ENCODE results near the gene COL23A1. TPM values are rescaled to one million over a fixed set of nuclear protein-coding genes. Genes with fewer than 3 reads are reported as not detected.

The COL23A1 gene
- total and polyA plus RNA-seq, 8 donors, result 0.52 to 9.5 (median 7.5) TPM

DNA sequence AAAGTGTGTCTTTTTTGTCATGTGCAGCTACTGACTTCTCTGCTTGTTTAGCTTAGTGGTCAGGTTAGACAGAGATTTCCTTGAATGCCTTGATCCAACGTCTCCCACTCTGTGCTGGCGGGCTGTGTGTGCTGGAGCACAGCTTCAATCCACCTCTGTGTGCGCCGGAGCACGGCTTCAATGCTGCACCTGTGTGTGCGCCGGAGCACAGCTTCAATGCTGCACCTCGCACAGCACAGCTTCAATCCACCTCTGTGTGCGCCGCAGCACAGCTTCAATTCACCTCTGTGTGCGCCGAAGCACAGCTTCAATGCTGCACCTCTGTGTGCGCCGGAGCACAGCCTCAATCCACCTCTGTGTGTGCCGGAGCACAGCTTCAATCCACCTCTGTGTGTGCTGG, 288.6 kb downstream of the COL23A1 start:
- H3K4me3 ChIP-seq, result no peak overlapping the region
- no peak for ATAC-seq
- TF ChIP-seq, protein P1, sequence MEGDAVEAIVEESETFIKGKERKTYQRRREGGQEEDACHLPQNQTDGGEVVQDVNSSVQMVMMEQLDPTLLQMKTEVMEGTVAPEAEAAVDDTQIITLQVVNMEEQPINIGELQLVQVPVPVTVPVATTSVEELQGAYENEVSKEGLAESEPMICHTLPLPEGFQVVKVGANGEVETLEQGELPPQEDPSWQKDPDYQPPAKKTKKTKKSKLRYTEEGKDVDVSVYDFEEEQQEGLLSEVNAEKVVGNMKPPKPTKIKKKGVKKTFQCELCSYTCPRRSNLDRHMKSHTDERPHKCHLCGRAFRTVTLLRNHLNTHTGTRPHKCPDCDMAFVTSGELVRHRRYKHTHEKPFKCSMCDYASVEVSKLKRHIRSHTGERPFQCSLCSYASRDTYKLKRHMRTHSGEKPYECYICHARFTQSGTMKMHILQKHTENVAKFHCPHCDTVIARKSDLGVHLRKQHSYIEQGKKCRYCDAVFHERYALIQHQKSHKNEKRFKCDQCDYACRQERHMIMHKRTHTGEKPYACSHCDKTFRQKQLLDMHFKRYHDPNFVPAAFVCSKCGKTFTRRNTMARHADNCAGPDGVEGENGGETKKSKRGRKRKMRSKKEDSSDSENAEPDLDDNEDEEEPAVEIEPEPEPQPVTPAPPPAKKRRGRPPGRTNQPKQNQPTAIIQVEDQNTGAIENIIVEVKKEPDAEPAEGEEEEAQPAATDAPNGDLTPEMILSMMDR (IDR thresholded peaks at IDR 0.05), result no peak

DNA sequence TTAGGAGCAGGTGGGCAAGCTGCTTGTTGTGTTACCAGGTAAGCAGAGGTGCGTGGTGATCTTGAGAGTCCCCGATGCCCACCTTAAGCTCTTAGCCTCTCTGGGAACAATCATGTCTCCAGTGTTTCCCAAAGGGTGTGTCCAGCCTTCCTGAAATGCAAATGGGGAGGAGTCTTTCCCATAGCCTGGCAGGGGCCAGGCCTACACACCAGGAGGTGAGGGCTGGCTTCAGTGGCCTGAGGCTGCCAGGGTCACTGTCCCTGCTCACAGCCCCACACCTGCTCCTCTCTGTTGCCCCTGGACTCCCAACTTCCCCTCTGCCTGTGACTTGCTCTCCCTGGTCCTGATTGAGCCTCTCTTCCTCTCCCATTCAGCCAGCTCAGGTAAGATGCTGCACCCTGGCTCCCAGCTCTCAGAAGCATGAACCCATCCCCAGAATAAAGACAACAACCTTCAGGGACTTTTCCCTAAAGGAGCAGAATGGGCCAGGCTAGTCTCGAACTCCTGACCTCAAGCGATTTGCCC, 291.8 kb downstream of the COL23A1 start:
- no peak overlapping the region for H3K4me3 ChIP-seq
- TF ChIP-seq, protein P1 (IDR thresholded peaks at IDR 0.05), result no peak
- H3K9me3 ChIP-seq, result peaks cover 0 to 2% of the 10 kb centered on the region in 2 donors
- no peaks in the 10 kb centered on the region for H3K36me3 ChIP-seq
- H3K27ac ChIP-seq, result no peak overlapping the region
- no peaks in the 10 kb centered on the region for H3K27me3 ChIP-seq
- ATAC-seq, result no peak
- no peaks in the 10 kb centered on the region for H3K4me1 ChIP-seq
- DNase-seq, result peak in 2 of 4 donors; percentile 15
- intact Hi-C loops (cut with DNase I), result no loop called here

More for the DNA sequence above, 288.6 kb downstream of the COL23A1 start:
- DNase-seq, result peak in 2 of 4 donors; percentile 7 to 41
- intact Hi-C loops (cut with DNase I), result no loop called here
- Histone ChIP-seq H3K36me3 (no peaks in the 10 kb centered on the region), H3K9me3 (no peaks in the 10 kb centered on the region), H3K27me3 (peaks cover 0 to 2% of the 10 kb centered on the region in 2 donors), H3K27ac (no peak overlapping the region), H3K4me1 (no peaks in the 10 kb centered on the region)

DNA sequence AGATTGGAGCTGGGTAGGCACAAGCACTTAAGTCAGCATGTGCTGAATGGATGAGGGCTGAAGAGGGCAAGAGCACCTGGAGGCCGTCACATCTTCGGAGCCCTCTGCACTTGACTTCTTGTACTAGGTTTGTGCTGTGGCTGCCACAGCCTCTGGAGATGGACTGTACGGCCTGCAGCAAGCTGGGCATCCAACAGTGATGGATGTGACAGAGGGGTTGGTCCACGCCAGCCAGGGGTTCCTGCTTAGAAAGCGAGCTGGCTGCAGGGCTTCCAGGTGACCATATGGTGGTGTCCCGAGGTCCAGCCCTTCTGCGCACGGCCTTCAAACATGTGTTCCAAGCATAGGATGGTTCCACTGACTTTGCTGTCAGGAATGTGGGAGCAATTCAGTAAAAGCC, 292.4 kb downstream of the COL23A1 start:
- Histone ChIP-seq H3K27me3 (peaks cover 0 to under 1% of the 10 kb centered on the region in 2 donors), H3K27ac (no peak overlapping the region), H3K9me3 (peaks cover 0 to 2% of the 10 kb centered on the region in 2 donors), H3K36me3 (no peaks in the 10 kb centered on the region), H3K4me3 (no peak overlapping the region), H3K4me1 (no peaks in the 10 kb centered on the region)
- intact Hi-C loops (cut with DNase I), result no loop called here
- peak in 2 of 4 donors; percentile 24 to 37 for DNase-seq
- TF ChIP-seq, protein P1 (IDR thresholded peaks at IDR 0.05), result no peak
- no peak for ATAC-seq

DNA sequence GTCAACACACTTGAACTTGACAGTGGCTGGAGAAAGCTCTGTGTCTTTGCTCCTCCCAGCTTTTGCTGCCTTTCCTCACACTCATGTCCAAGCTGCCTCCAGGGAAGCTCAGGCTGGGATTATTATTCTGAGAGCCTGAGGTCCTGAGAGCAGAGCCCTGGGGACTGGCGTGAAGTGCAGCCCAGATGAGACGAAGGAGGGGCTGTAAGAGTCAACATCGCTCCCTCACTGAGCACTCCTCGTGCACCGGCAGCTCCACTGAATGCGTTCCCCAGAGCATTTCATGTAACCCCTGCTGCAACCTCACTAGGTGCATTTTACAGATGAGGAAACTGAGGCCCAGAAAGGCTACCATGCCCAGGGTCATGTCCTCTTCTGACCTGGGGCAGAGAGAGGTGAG, 294.1 kb downstream of the COL23A1 start:
- DNase-seq (peak in 2 of 4 donors; percentile 1 to 36), ATAC-seq (no peak)
- TF ChIP-seq, protein P1 (IDR thresholded peaks at IDR 0.05), result no peak
- no peaks in the 10 kb centered on the region for H3K4me1 ChIP-seq
- H3K36me3 ChIP-seq, result no peaks in the 10 kb centered on the region
- peaks cover 0 to 2% of the 10 kb centered on the region in 2 donors for H3K9me3 ChIP-seq
- H3K27me3 ChIP-seq, result peaks cover 0 to 11% of the 10 kb centered on the region in 2 donors
- no peak overlapping the region for H3K27ac ChIP-seq
- intact Hi-C loops (cut with DNase I), result no loop called here
- H3K4me3 ChIP-seq, result no peak overlapping the region

DNA sequence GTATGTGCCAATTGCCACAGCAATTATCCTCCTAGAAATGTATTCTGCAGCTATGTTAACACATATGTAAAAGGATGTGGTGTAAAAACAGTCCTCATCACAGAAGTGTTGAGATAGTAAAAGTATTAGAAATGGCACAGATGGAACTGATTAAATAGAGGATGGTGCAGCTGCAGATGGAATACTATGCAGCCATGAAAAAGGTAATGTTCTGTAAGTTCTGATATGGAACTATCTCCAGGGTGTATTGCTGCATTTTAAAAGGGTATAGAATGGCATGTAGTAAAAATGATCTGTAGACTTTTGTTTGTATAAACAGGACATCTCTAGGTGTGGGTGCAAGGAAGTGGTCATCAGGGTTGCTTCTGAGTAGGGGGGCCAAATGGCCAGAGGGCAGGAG, 294.6 kb downstream of the COL23A1 start:
- ATAC-seq (no peak), DNase-seq (no peak)
- intact Hi-C loops (cut with DNase I), result no loop called here
- Histone ChIP-seq H3K4me1 (no peaks in the 10 kb centered on the region), H3K27me3 (peaks cover 0 to 16% of the 10 kb centered on the region in 2 donors), H3K4me3 (no peak overlapping the region), H3K36me3 (no peaks in the 10 kb centered on the region), H3K27ac (no peak overlapping the region), H3K9me3 (peaks cover 0 to 2% of the 10 kb centered on the region in 2 donors)
- TF ChIP-seq, protein P1 (IDR thresholded peaks at IDR 0.05), result no peak
